Measurements from ENCODE around the gene PLCXD1.
A peak's percentile ranks its signal among the peaks of the same experiment; 100 is the strongest.
"Not testable (repeated sequence)": the region's sequence is repeated elsewhere in the genome, so short reads cannot be mapped to it uniquely, and the experiment has no call there.

Gene PLCXD1

GRCh38 chrX:281166-281999 is at the start of gene PLCXD1:
TSS of gene PLCXD1 (plus strand) at chrX:281381. CDS start at chrX:284188, 2,807 bp downstream.
- no peak for DNase-seq (ENCODE audit: low read depth)

GRCh38 chrX:231637-232277 is 49.4 kb upstream of the PLCXD1 start:
- not testable (repeated sequence) for DNase-seq (ENCODE audit: low read depth)

GRCh38 chrX:232278-232655 is 48.9 kb upstream of the PLCXD1 start:
- not testable (repeated sequence) for DNase-seq (ENCODE audit: low read depth)

- not testable (repeated sequence) for DNase-seq (ENCODE audit: low read depth)
Observed at GRCh38 chrX:236201-236600, 45.0 kb upstream of the PLCXD1 start.

- DNase-seq (ENCODE audit: low read depth), result no peak
Observed at GRCh38 chrX:250965-251364, 30.2 kb upstream of the PLCXD1 start.

- not testable (repeated sequence) for DNase-seq (ENCODE audit: low read depth)
Observed at GRCh38 chrX:251396-252243, 29.6 kb upstream of the PLCXD1 start.

GRCh38 chrX:252244-252956 is 28.8 kb upstream of the PLCXD1 start:
- DNase-seq (ENCODE audit: low read depth), result no peak

- DNase-seq (ENCODE audit: low read depth), result no peak
Observed at GRCh38 chrX:252957-253291, 28.3 kb upstream of the PLCXD1 start.

GRCh38 chrX:253451-254297 is 27.5 kb upstream of the PLCXD1 start:
- no peak for DNase-seq (ENCODE audit: low read depth)

GRCh38 chrX:254630-255215 is 26.5 kb upstream of the PLCXD1 start:
- DNase-seq (ENCODE audit: low read depth), result no peak

GRCh38 chrX:255923-256331 is 25.3 kb upstream of the PLCXD1 start:
- DNase-seq (ENCODE audit: low read depth), result no peak

- DNase-seq (ENCODE audit: low read depth), result not testable (repeated sequence)
Observed at GRCh38 chrX:257054-257453, 24.1 kb upstream of the PLCXD1 start.

GRCh38 chrX:257681-258289 is 23.4 kb upstream of the PLCXD1 start:
- DNase-seq (ENCODE audit: low read depth), result no peak

- DNase-seq (ENCODE audit: low read depth), result no peak
Observed at GRCh38 chrX:258291-259040, 22.7 kb upstream of the PLCXD1 start.

- no peak for DNase-seq (ENCODE audit: low read depth)
Observed at GRCh38 chrX:259692-260355, 21.4 kb upstream of the PLCXD1 start.

GRCh38 chrX:261167-261918 is 19.8 kb upstream of the PLCXD1 start:
- DNase-seq (ENCODE audit: low read depth), result peak; percentile 26

- DNase-seq (ENCODE audit: low read depth), result no peak
Observed at GRCh38 chrX:261919-262352, 19.2 kb upstream of the PLCXD1 start.

- DNase-seq (ENCODE audit: low read depth), result no peak
Observed at GRCh38 chrX:262381-262909, 18.7 kb upstream of the PLCXD1 start.

Data from ELR (cell line).